BJ (cell line): ENCODE measurements around the gene PSMB3. TPM values are rescaled to one million over a fixed set of nuclear protein-coding genes. Genes with fewer than 3 reads are reported as not detected.

Source experiments
- CTCF ChIA-PET: fragments of 350-600 bp; formaldehyde crosslinking; extraction: SDS; loops from one replicate; lab custom pipeline; 2021; ENCODE audit warnings: antibody characterized with exemption, inconsistent platforms; lab: Yijun Ruan, JAX
- POLR2A ChIA-PET: fragments of 300-600 bp; sonication (Branson Sonifier 250); formaldehyde crosslinking; extraction: SDS; loops from one replicate; lab custom pipeline; 2021; ENCODE audit warnings: antibody characterized with exemption; lab: Charles Lee
- DNase-seq: peaks from one replicate; pipeline ENCODE4 v3.0.0-alpha.2; 2011; ENCODE audit warnings: low read depth
- H3K27me3 ChIP-seq: 2 replicates; pipeline ENCODE4 v1.6.0; 2011; ENCODE audit warnings: low read length; ENCODE audit not compliant: control insufficient read depth, insufficient read depth
- H3K36me3 ChIP-seq: 2 replicates; pipeline ENCODE4 v1.5.1; 2011; ENCODE audit warnings: low read length; ENCODE audit not compliant: control insufficient read depth, insufficient read depth
- H3K4me3 ChIP-seq: 2 replicates; pipeline ENCODE4 v1.5.1; 2011; ENCODE audit warnings: low read depth, mild to moderate bottlenecking, control low read depth, low read length
- polyA plus RNA-seq: library from polyadenylated mRNA; depleted of rRNA; stranded (reverse); fragments of >200 nt; gene quantifications from 2 replicates; pipeline ENCODE4 v1.2.3, GENCODE V29; 2011
- TF ChIP-seq, protein P1 (sequence below): IDR thresholded peaks from 2 replicates; pipeline ENCODE4 v1.5.1; 2011; ENCODE audit warnings: low read depth, mild to moderate bottlenecking, control low read depth, inconsistent platforms, low read length, moderate library complexity; ENCODE audit not compliant: insufficient read depth

Gene PSMB3
- polyA plus RNA-seq, 1 experiment = 337 TPM

DNA sequence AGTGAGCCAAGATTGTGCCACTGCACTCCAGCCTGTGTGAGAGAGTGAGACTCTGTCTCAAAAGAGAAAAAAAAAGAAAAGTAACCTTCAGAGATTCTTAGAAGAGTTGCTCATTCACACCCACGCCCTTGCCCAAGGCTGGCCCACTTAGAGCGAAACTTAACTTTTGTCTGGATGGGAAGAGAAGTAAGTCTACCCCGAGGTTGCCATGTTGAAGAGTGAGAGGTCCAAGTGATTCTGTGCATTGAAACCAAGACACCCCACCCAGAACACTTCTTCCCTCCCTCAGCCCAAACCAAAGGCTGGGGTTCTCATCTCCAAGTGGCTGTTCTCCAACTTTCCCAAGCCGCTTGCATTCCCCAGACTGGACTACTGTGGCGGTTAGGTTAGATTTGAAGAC lies 24.8 kb upstream of the PSMB3 start:
- no peaks in the 10 kb centered on the region for H3K27me3 ChIP-seq
- ChIA-PET CTCF (interaction anchor here (1.0 to 3.2 kb wide), 3 partner anchors 9 to 50 kb away, joined by 3 to 22 read pairs (median 11); no protein-coding TSS in a partner anchor), POLR2A (no interaction called here)
- no peak overlapping the region for H3K4me3 ChIP-seq
- TF ChIP-seq, protein P1, sequence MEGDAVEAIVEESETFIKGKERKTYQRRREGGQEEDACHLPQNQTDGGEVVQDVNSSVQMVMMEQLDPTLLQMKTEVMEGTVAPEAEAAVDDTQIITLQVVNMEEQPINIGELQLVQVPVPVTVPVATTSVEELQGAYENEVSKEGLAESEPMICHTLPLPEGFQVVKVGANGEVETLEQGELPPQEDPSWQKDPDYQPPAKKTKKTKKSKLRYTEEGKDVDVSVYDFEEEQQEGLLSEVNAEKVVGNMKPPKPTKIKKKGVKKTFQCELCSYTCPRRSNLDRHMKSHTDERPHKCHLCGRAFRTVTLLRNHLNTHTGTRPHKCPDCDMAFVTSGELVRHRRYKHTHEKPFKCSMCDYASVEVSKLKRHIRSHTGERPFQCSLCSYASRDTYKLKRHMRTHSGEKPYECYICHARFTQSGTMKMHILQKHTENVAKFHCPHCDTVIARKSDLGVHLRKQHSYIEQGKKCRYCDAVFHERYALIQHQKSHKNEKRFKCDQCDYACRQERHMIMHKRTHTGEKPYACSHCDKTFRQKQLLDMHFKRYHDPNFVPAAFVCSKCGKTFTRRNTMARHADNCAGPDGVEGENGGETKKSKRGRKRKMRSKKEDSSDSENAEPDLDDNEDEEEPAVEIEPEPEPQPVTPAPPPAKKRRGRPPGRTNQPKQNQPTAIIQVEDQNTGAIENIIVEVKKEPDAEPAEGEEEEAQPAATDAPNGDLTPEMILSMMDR = no peak
- DNase-seq = no peak
- peaks cover 6% of the 10 kb centered on the region for H3K36me3 ChIP-seq

DNA sequence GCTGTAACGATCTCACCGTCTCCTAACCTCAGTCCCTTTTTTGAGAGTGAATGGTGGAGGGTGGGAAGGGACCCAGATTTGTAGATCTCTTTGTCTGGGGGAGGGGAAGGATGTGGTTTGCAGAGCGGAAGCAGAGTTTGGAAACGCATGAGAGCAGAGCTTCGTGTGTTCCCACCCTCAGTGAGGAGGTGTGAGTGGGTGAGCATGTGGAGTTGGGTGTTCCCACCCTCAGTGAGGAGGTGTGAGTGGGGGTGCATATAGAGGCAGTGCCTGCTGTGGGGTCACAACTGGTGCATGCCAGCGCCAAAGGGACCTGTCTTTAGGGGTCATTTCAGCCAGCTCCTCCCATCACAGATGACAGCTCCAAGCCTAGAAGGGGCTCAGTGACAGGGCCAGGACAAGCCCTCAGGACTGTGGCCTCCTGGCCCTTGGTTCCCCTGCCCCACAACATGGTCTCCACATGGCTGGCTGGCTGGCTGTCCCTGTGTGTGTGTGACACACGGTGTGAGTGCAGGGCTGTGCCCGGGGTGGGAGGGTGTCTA lies 24.2 kb upstream of the PSMB3 start:
- POLR2A ChIA-PET = no interaction called here
- peaks cover 7% of the 10 kb centered on the region for H3K36me3 ChIP-seq

DNA sequence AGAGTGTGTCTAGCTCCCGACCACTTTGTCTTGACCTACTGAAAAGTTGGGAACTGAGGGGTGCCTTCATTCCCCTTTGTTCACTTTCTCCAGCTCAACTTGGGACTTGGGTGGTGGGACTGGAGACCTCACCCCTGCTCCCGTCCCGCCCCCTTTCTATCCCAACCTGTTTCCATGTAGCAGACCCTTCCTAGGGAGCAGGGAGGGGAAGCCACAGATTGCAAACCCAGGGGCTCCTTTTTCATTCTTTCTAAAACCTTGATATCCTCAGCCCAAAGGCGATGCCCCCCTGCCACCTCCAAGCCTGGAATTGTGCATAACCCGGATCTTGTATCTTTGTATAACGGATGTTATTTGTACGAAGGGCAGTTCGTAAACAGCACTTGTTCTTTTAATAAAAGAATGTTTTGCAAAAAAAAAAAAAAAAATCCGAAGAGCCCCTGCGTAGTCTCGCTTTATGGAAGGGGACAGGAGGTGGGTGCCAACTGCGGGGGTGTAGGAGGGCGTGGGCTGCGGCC lies 23.1 kb upstream of the PSMB3 start:
- no peak for DNase-seq
- ChIA-PET CTCF (interaction anchor here (1.0 to 3.2 kb wide), 5 partner anchors 12 to 424 kb away, joined by 3 to 22 read pairs (median 4); no protein-coding TSS in a partner anchor), POLR2A (no interaction called here)
- H3K27me3 ChIP-seq = no peaks in the 10 kb centered on the region
- TF ChIP-seq, protein P1 = 0 out of 2 replicates have a peak, but pooled peaks have one; percentile 9
- H3K36me3 ChIP-seq = peaks cover 10% of the 10 kb centered on the region
- H3K4me3 ChIP-seq = peak overlapping the region; percentile 55

More for the DNA sequence above, 24.2 kb upstream of the PSMB3 start:
- TF ChIP-seq, protein P1 = no peak
- DNase-seq = no peak
- Histone ChIP-seq H3K27me3 (no peaks in the 10 kb centered on the region), H3K4me3 (no peak overlapping the region)
- CTCF ChIA-PET = interaction anchor here (1.0 to 3.2 kb wide), 5 partner anchors 11 to 425 kb away, joined by 3 to 22 read pairs (median 4); no protein-coding TSS in a partner anchor

DNA sequence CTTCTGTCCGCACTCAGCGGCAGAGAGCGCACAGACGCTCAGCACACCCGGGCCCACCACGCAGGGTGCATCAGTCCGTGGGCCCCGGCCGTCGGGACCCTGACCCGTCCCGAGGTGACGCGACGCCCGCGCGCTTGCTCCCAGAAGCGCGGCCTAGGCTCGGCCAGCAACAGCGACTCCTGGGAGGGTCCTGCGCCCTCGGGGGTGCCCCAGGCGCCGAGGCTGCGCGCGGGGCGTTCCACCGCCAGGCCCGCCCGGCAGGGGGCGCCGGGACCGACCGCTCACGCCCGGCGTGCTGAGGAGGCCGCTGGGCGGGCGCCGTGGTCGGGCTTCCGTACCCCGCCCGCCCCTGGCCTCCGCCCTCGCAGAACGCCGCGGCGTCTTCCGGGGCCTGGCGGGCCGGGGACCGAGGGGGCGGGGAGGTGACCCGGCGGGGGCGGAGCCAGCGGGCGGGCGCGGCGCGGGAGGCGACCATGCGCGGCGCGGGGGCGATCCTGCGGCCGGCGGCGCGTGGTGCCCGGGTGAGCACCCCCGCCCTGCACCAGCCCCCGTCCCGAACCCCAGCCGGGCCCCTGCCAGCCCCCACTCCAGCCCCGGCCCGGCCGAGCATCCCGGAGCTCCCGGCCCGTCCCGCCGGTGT lies 22.5 kb upstream of the PSMB3 start, which contains the start of gene CISD3:
CISD3 (plus strand) TSS at position 456 of the 640 bp plus-strand sequence; CDS start at position 474, 18 bp downstream.
- Histone ChIP-seq H3K4me3 (peak within 1 kb of the TSS; percentile 63), H3K27me3 (no peaks in the 10 kb centered on the region), H3K36me3 (peaks cover 8% of the 10 kb centered on the region)
- TF ChIP-seq, protein P1 = no peak; the same call in 1 of the 2 replicates
- POLR2A ChIA-PET = interaction anchor here (0.6 kb wide), 1 partner anchor 139 kb away, joined by 3 read pairs; no protein-coding TSS in a partner anchor
- peak; percentile 20 for DNase-seq
- CTCF ChIA-PET = interaction anchor here (0.8 to 3.2 kb wide), 15 partner anchors 11 to 423 kb away, joined by 3 to 34 read pairs (median 5); partner anchors contain the start of genes MLLT6 and PSMB3
